HL-60/S4 (cell line): ENCODE data around the gene CBLB.

Experiments
- in situ Hi-C: fragments of 300-500 bp; cut with MboI; formaldehyde crosslinking; loops from 2 replicates; pipeline ENCODE4 v1.14.3; 2022; ENCODE audit warnings: low sequenced_read_pairs

CBLB gene

GRCh38 chr3:105649480-105649879 is 219.3 kb downstream of the CBLB start:
- in situ Hi-C loops, result no loop called here

DNA sequence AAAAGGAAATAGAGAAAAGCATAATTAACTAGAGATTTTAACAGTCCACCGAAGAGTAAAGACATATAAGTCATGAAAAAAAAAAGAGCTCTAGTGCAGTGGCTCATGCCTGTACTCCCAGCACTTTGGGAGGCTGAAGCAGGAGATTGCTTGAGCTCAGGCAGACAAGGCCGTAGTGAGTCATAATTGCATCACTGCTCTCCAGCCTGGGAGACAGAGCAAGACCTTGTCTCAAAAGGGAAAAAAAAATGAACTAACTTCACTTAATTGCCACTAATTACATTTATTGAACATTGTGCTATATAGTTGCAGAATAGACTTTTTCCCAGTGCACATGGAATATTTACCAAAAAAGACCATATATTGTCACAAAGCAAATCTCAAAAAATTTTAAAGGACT is 221.8 kb downstream of the CBLB start:
- in situ Hi-C loops, result no loop called here

DNA sequence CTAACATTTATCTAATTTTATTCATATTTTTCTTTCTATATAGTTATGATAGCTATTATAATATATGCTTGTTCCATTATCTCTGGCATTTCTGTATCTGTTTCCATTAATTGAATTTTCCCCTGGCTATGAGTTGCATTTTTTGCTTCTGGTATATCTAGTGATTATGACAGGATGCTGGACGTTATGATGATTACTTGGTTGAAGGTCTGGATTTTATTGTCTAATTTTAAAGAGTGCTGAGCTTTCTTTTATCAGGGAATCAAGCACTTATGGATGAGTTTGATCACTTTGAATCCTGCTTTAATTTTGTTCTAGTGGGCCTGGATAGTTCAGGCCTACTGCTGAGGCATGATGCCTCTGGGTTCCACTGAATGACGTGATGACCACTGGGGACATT is 229.7 kb downstream of the CBLB start:
- in situ Hi-C loops, result no loop called here

GRCh38 chr3:105634708-105635107 is 234.1 kb downstream of the CBLB start:
- in situ Hi-C loops, result no loop called here

- in situ Hi-C loops, result no loop called here
Observed at GRCh38 chr3:105629718-105630117, 239.1 kb downstream of the CBLB start.

GRCh38 chr3:105626739-105627138 is 242.1 kb downstream of the CBLB start:
- in situ Hi-C loops, result no loop called here

- in situ Hi-C loops, result no loop called here
Observed at GRCh38 chr3:105622169-105622568, 246.6 kb downstream of the CBLB start.

DNA sequence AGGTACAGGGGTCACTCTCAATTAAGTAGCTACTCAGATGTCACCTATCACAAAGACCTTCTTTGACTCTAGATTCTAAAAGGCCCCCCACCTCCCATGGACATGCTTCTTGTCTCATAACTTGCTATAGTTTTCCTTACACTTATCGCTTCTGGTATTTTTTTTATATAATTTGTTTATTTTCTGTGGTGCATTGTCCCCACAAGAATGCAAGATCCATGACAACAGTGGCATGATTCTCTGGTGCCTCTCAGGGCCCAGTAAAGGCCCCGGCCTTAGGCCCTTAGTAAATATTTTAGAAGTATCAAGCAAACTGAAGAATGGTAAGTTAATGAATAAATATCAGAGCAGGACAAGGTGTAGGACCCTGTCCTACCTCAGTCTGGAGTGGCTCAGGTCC is 248.6 kb downstream of the CBLB start:
- in situ Hi-C loops, result no loop called here

DNA sequence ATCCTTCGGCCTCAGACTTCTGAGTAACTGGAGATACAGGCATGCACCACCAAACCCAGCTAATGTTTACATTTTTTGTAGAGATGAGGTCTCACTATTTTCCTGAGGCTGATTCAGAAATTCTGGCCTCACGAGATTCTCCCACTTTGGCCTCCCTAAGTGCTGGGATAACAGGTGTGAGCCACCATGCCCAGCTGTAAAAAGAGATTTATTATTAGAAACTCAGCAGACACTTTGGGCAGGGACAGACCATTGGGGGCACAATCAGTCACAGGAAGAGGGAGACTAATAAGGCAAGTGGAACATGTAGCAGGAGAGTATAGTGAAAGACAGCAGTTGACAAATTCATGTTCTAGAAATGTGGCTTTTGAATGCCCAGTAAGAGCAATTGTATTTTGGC is 249.2 kb downstream of the CBLB start:
- in situ Hi-C loops, result no loop called here

- in situ Hi-C loops, result no loop called here
Observed at GRCh38 chr3:105618556-105618955, 250.3 kb downstream of the CBLB start.

- in situ Hi-C loops, result no loop called here
Observed at GRCh38 chr3:105616374-105617121, 252.3 kb downstream of the CBLB start.

GRCh38 chr3:105615814-105616213 is 253.0 kb downstream of the CBLB start:
- in situ Hi-C loops, result no loop called here

DNA sequence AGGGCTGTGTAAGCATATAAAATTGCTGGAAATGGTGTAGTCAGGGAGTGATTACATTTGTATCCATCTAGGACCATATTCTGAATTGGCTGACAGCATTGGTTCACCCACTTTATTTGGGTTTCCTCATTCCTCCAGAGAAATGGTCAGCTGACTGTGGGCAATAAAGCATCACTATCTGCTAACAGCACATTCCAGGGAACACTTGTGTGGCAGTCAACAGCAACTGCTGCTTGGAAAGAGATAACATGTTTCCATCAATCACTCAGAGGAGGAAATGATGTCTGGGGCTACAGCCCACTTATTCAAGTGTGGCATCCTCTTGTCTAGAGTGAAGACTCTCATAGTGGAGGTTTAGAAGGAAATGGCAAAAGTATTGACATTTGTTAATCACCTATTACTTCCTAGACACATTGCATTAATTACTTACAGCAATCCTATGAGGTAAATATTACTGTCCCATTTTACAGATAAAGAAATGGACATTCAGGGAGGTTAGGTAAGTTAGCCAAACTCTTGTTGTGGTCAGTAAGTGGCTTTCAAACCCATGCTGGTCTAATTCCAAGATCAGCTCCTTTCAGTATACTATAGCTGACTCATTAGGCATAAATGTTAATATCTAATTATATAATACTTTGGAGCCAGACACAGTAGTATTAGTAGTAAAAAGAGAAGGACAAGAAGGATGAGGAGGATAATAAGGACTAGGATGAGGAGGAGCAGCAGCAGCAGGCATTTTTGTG is 254.4 kb downstream of the CBLB start:
- in situ Hi-C loops, result no loop called here

DNA sequence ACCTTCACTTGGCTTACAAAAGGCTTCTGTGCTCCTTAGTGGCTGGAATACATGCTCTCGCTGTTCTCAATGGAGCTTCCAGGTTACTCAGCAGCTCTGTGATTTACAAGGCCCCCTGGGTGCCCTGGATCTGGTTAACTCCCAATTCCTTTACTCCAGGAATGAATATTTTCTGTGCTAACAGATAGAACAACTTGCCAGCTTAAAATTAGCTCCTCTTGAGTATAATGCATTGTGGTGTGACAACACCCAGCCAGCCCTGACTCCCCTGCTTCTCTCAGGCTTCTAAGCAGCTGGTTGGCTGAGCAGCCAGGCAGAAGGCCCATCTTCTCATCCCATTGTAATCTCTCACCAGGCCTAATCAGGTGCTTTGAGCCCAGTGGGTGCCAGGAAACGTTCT is 255.7 kb downstream of the CBLB start:
- in situ Hi-C loops, result no loop called here

DNA sequence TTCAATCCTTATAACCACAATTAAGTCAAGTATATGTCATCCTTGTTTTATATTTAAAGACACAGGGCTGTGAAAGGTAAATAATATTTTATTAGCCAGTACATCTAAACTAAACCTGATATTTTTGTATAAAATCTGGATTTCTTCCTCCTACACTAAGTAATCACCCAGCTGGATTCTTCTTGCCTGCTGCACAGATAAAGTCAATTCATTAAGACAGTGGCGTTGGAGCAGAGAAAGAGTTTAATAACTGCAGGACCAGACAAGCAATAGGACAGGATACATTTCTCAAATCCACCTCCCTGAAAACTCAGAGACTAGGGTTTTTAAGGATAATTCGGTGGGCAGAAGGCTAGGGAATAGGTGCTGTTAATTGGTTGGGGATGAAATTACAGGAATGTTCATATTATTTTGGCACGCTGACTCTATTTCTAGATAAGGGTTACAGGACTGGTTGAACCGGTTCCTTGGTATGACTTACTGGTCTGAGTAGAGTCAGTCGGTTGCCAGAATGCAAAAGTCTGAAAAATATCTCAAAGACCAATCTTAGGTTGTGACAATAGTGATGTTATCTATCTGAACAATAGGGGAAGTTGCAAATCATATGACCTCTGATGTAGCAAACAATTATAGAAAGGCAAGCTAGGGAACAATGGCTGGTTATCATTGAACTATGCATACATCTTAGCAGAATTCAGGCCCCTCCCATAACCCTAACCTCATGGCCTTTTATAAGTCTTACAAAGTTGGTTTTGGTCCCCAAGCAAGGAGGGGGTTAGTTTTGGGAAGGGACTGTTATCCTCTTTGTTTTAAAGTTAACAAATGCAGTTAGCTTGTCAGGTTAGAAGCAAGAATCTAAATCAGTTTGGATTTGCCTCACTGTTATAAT is 257.3 kb downstream of the CBLB start:
- in situ Hi-C loops, result no loop called here

- in situ Hi-C loops, result no loop called here
Observed at GRCh38 chr3:105610473-105610872, 258.3 kb downstream of the CBLB start.

- in situ Hi-C loops, result no loop called here
Observed at GRCh38 chr3:105608623-105609022, 260.2 kb downstream of the CBLB start.

DNA sequence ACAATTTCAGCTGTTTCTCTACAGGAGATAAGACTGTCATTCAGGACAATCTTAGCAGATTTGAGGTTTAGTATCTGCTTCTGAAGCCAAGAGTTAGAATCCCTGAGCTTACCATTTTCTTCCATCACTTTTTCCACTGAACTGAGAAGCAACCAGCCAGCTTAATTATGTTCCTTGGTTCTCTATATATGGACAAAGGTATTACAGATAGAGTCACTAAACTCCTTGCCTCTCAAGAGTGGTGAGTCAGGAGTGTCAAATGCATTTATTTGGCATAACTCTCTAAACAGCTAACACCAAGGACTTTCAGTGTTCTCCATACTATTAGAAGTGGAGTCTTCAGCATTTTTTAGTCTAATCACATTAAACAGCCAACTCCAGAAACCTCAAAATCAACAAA is 262.8 kb downstream of the CBLB start:
- in situ Hi-C loops, result no loop called here
